HG03103 (cell line): ENCODE data around the gene GSC2.
"Not testable (repeated sequence)": the region's sequence is repeated elsewhere in the genome, so short reads cannot be mapped to it uniquely, and the experiment has no call there.

Source experiments
- ATAC-seq: cut with Tn5 transposase; IDR thresholded peaks from one replicate; pipeline ENCODE4 v1.9.1; 2021; ENCODE audit warnings: low read depth; ENCODE audit not compliant: unreplicated experiment

The GSC2 gene

GRCh38 chr22:19164425-19164824 lies 14.3 kb upstream of the GSC2 start:
- ATAC-seq = no peak

- not testable (repeated sequence) for ATAC-seq
Observed at GRCh38 chr22:19158649-19159048, 8.6 kb upstream of the GSC2 start.

GRCh38 chr22:19156109-19156508 lies 6.0 kb upstream of the GSC2 start:
- not testable (repeated sequence) for ATAC-seq

- ATAC-seq = no peak
Observed at GRCh38 chr22:19152942-19153883, 3.1 kb upstream of the GSC2 start.

- no peak for ATAC-seq
Observed at GRCh38 chr22:19151329-19152191, 1.5 kb upstream of the GSC2 start.

- ATAC-seq = no peak
Observed at GRCh38 chr22:19150482-19151328, 613 bp upstream of the GSC2 start.

- ATAC-seq = no peak
Observed at GRCh38 chr22:19149047-19149883, 827 bp downstream of the GSC2 start.

- no peak for ATAC-seq
Observed at GRCh38 chr22:19148417-19149046, 1.6 kb downstream of the GSC2 start.

GRCh38 chr22:19147195-19147780 lies 2.8 kb downstream of the GSC2 start:
- no peak for ATAC-seq

GRCh38 chr22:19146215-19146968 lies 3.7 kb downstream of the GSC2 start:
- ATAC-seq = no peak

GRCh38 chr22:19143967-19144400 lies 6.1 kb downstream of the GSC2 start:
- no peak for ATAC-seq

- ATAC-seq = no peak
Observed at GRCh38 chr22:19143212-19143611, 6.9 kb downstream of the GSC2 start.

GRCh38 chr22:19142394-19142793 lies 7.7 kb downstream of the GSC2 start:
- no peak for ATAC-seq

GRCh38 chr22:19139974-19140373 lies 10.1 kb downstream of the GSC2 start:
- no peak for ATAC-seq

GRCh38 chr22:19139001-19139356 lies 11.1 kb downstream of the GSC2 start:
- no peak for ATAC-seq

GRCh38 chr22:19138217-19139000 lies 11.7 kb downstream of the GSC2 start:
- ATAC-seq = no peak
